ENCODE data around the gene DHX35. TPM values are rescaled to one million over a fixed set of nuclear protein-coding genes. Genes with fewer than 3 reads are reported as not detected.

Gene DHX35
- total and polyA plus RNA-seq, 2 of the 4 experiments (the other 2 are of a cell fraction), result 9.1 to 13.5 TPM

GRCh38 chr20:39057911-39058310, 95.8 kb downstream of the DHX35 start:
- no peaks in the 10 kb centered on the region for H3K4me1 ChIP-seq (ENCODE audit: control insufficient read depth, insufficient read depth, low read length)
- ChIA-PET POLR2A (ENCODE audit: unreplicated experiment) (no interaction called here), CTCF (no interaction called here)
- H3K4ac ChIP-seq (ENCODE audit: low read depth, low read length), result no peak overlapping the region
- TF ChIP-seq SMC3 (IDR thresholded peaks at IDR 0.05; ENCODE audit: low read depth, low read length) (no peak), MAFK (IDR thresholded peaks at IDR 0.05; ENCODE audit: low read depth, low read length) (no peak), MXI1 (IDR thresholded peaks at IDR 0.05; ENCODE audit: borderline replicate concordance, low read depth, low read length) (no peak), RAD21 (IDR thresholded peaks at IDR 0.05; ENCODE audit: low read length) (no peak), POLR2A (IDR thresholded peaks at IDR 0.05; ENCODE audit: low read depth, low read length) (no peak), USF2 (IDR thresholded peaks at IDR 0.05; ENCODE audit: low read depth, low read length) (no peak), ELK1 (IDR thresholded peaks at IDR 0.05; ENCODE audit: borderline replicate concordance, low read depth, low read length) (no peak), CTCF (conservative IDR thresholded peaks at IDR 0.05; ENCODE audit: low read depth, low read length) (no peak), CHD1 (IDR thresholded peaks at IDR 0.05; ENCODE audit: low read depth, low read length) (no peak)
- H2BK15ac ChIP-seq (ENCODE audit: low read depth, low read length), result no peak overlapping the region
- H2BK5ac ChIP-seq (ENCODE audit: low read depth, low read length, poor library complexity, severe bottlenecking), result no peak overlapping the region
- H3K27ac ChIP-seq (ENCODE audit: insufficient read depth, low read length), result no peak overlapping the region
- H3K14ac ChIP-seq (replicated peaks; ENCODE audit: low read depth, low read length), result no peak overlapping the region
- no peaks in the 10 kb centered on the region for H3K79me1 ChIP-seq (ENCODE audit: low read depth in 1 of 2, low read length in 2 of 2)
- H3K9ac ChIP-seq (ENCODE audit: low read depth, low read length), result no peak overlapping the region
- no peak overlapping the region for H2AK5ac ChIP-seq (ENCODE audit: low read depth, low read length)
- no peak overlapping the region for H3K4me3 ChIP-seq (ENCODE audit: insufficient read depth, low read depth, low read length)
- H3K9me3 ChIP-seq (ENCODE audit: control insufficient read depth, insufficient read depth, low read length), result no peaks in the 10 kb centered on the region
- H4K5ac ChIP-seq (ENCODE audit: low read depth, low read length), result no peak overlapping the region
- H3K23ac ChIP-seq (ENCODE audit: low read depth, low read length), result no peak overlapping the region
- intact Hi-C loops (cut with micrococcal nuclease) (no loop called here), dilution Hi-C loops (cut with HindIII; ENCODE audit: low sequenced_read_pairs, unreplicated experiment) (no loop called here), in situ Hi-C loops (cut with MboI; ENCODE audit: low sequenced_read_pairs) (no loop called here)
- no peak overlapping the region for H4K91ac ChIP-seq (ENCODE audit: insufficient read depth, low read depth, low read length)
- no peaks in the 10 kb centered on the region; the same call in 1 of the 2 replicates for H3K9me1 ChIP-seq (ENCODE audit: insufficient read depth, low read length)
- no peak overlapping the region for H3K18ac ChIP-seq (ENCODE audit: low read depth, low read length)
- no peak overlapping the region for H2AK9ac ChIP-seq (replicated peaks; ENCODE audit: low read depth, low read length, poor library complexity)
- no peak overlapping the region for H2AFZ ChIP-seq (replicated peaks; ENCODE audit: low read length, poor library complexity)
- no peak overlapping the region for H3K56ac ChIP-seq (ENCODE audit: extremely low read depth, insufficient read depth, low read length)
- peaks cover 14% of the 10 kb centered on the region for H3K27me3 ChIP-seq (ENCODE audit: control insufficient read depth, insufficient read depth, low read length)
- H4K8ac ChIP-seq (ENCODE audit: low read depth in 2 of 2, low read length in 2 of 2), result no peak overlapping the region
- H3K36me3 ChIP-seq (ENCODE audit: control insufficient read depth, insufficient read depth, low read length), result no peaks in the 10 kb centered on the region
- H2BK20ac ChIP-seq (ENCODE audit: low read depth, low read length), result no peak overlapping the region
- BruUV-seq (replicated peaks), result no TSS peak
- DNase-seq, result no peak
- no peaks in the 10 kb centered on the region for H4K20me1 ChIP-seq (ENCODE audit: insufficient read depth, low read length)
- H3K4me2 ChIP-seq (ENCODE audit: low read depth, low read length), result no peak overlapping the region
- no CpG with 5 or more reads among the region's 4 CpGs for WGBS, 2 experiments (ENCODE audit: extremely low coverage in 2 of 2, insufficient read length in 1 of 2)
- H2BK120ac ChIP-seq (ENCODE audit: low read depth, low read length), result no peak overlapping the region
- ATAC-seq (ENCODE audit: low read depth), result no peak

All from IMR-90 (cell line).